Renal cortex interstitium (tissue), 11 donors: ENCODE measurements around the gene FLT3. TPM values are rescaled to one million over a fixed set of nuclear protein-coding genes. Genes with fewer than 3 reads are reported as not detected.
"Not testable (repeated sequence)": the region's sequence is repeated elsewhere in the genome, so short reads cannot be mapped to it uniquely, and the experiment has no call there.

Source experiments
- DNase-seq, 11 donors: peaks; one replicate each; pipeline ENCODE4 v3.0.0-alpha.2; 2013; ENCODE audit warnings: low read depth in 9 of 11, low spot score in 4 of 11; ENCODE audit errors: extremely low read depth in 1 of 11
- polyA plus RNA-seq, 3 donors: library from polyadenylated mRNA; unstranded; fragments of 120-200 nt; gene quantifications; one replicate each; pipeline ENCODE4 v1.2.1, GENCODE V29; 2013; ENCODE audit not compliant: insufficient read length in 3 of 3

The FLT3 gene
- polyA plus RNA-seq, 3 donors: 0.19 to 0.35 (median 0.22) TPM

- DNase-seq: no peak
Measured at GRCh38 chr13:27967203-27967735, 133.1 kb downstream of the FLT3 start.

GRCh38 chr13:27966641-27967202 is 133.7 kb downstream of the FLT3 start:
- DNase-seq: no peak

- no peak for DNase-seq
Measured at GRCh38 chr13:27965740-27966640, 134.4 kb downstream of the FLT3 start.

GRCh38 chr13:27965343-27965739 is 135.0 kb downstream of the FLT3 start:
- DNase-seq: no peak

GRCh38 chr13:27964741-27965323 is 135.5 kb downstream of the FLT3 start:
- no peak for DNase-seq

- DNase-seq: not testable (repeated sequence)
Measured at GRCh38 chr13:27964206-27964605, 136.2 kb downstream of the FLT3 start.

- no peak for DNase-seq
Measured at GRCh38 chr13:27963491-27963890, 136.9 kb downstream of the FLT3 start.

GRCh38 chr13:27962982-27963381 is 137.4 kb downstream of the FLT3 start:
- DNase-seq: no peak

- no peak for DNase-seq
Measured at GRCh38 chr13:27962128-27962841, 138.1 kb downstream of the FLT3 start.

GRCh38 chr13:27961227-27962085 is 138.9 kb downstream of the FLT3 start:
- no peak for DNase-seq

- DNase-seq: no peak
Measured at GRCh38 chr13:27960362-27961226, 139.8 kb downstream of the FLT3 start.

GRCh38 chr13:27959976-27960361 is 140.4 kb downstream of the FLT3 start:
- DNase-seq: no peak

GRCh38 chr13:27956576-27957300 is 143.6 kb downstream of the FLT3 start:
- DNase-seq: no peak

- no peak for DNase-seq
Measured at GRCh38 chr13:27955014-27955591, 145.3 kb downstream of the FLT3 start.

GRCh38 chr13:27954406-27954851 is 145.9 kb downstream of the FLT3 start:
- DNase-seq: no peak

GRCh38 chr13:27953676-27954405 is 146.5 kb downstream of the FLT3 start:
- peak; percentile 38 to 84 (median 73) for DNase-seq
